Activated CD8-positive, alpha-beta memory T cell treated with anti-CD3 and anti-CD28 coated beads for 48 hours (primary cell): Measurements from ENCODE around the gene APEH.
"Not testable (repeated sequence)": the region's sequence is repeated elsewhere in the genome, so short reads cannot be mapped to it uniquely, and the experiment has no call there.

Experiments used
- DNase-seq, 3 experiments: peaks; one replicate each; pipeline ENCODE4 v3.0.0-alpha.2; 2020; ENCODE audit warnings: low read depth in 2 of 3, low spot score in 2 of 3

Gene APEH

GRCh38 chr3:49689046-49689907 lies 15.1 kb downstream of the APEH start, which contains the start of the genes MST1 and RNF123:
TSS of gene MST1 (minus strand) at chr3:49689474. CDS start at chr3:49688691, 783 bp downstream.
TSS of gene RNF123 (plus strand) at chr3:49689557. CDS start at chr3:49691166, 1,609 bp downstream.
- DNase-seq: peak; percentile 85 to 91 (median 90)

GRCh38 chr3:49689908-49690624 lies 15.9 kb downstream of the APEH start:
- DNase-seq: not testable (repeated sequence)

GRCh38 chr3:49690856-49691255 lies 16.7 kb downstream of the APEH start:
- DNase-seq: not testable (repeated sequence)

- not testable (repeated sequence) for DNase-seq
Observed at GRCh38 chr3:49691481-49691880, 17.3 kb downstream of the APEH start.

- DNase-seq: not testable (repeated sequence)
Observed at GRCh38 chr3:49694409-49695070, 20.4 kb downstream of the APEH start.

GRCh38 chr3:49695350-49696015 lies 21.3 kb downstream of the APEH start:
- DNase-seq: not testable (repeated sequence)

GRCh38 chr3:49699281-49699979 lies 25.3 kb downstream of the APEH start:
- DNase-seq: no peak

- DNase-seq: no peak
Observed at GRCh38 chr3:49700014-49700413, 25.9 kb downstream of the APEH start.

GRCh38 chr3:49700453-49701128 lies 26.4 kb downstream of the APEH start:
- no peak for DNase-seq

- no peak for DNase-seq
Observed at GRCh38 chr3:49701388-49702077, 27.4 kb downstream of the APEH start.

GRCh38 chr3:49702672-49703071 lies 28.5 kb downstream of the APEH start:
- DNase-seq: no peak

GRCh38 chr3:49703443-49703927 lies 29.3 kb downstream of the APEH start:
- no peak for DNase-seq

GRCh38 chr3:49703956-49704355 lies 29.8 kb downstream of the APEH start:
- no peak for DNase-seq

GRCh38 chr3:49704629-49705028 lies 30.5 kb downstream of the APEH start:
- no peak for DNase-seq

GRCh38 chr3:49705390-49705960 lies 31.3 kb downstream of the APEH start:
- DNase-seq: no peak

GRCh38 chr3:49706456-49707112 lies 32.4 kb downstream of the APEH start:
- no peak for DNase-seq

- DNase-seq: no peak
Observed at GRCh38 chr3:49707113-49707480, 32.9 kb downstream of the APEH start.

- DNase-seq: no peak
Observed at GRCh38 chr3:49709852-49710251, 35.7 kb downstream of the APEH start.
